ENCODE measurements around the gene OPRL1. TPM values are rescaled to one million over a fixed set of nuclear protein-coding genes. Genes with fewer than 3 reads are reported as not detected.

The OPRL1 gene
- total RNA-seq, 4 donors from 2014 or later: 0.14 to 0.32 TPM; not detected in 2

GRCh38 chr20:64069614-64070243, 10.2 kb upstream of the OPRL1 start:
- TF ChIP-seq POLR2AphosphoS5 (IDR thresholded peaks at IDR 0.05) (no peak), EP300 (IDR thresholded peaks at IDR 0.05; ENCODE audit: low read depth) (no peak), POLR2A (IDR thresholded peaks at IDR 0.05) (no peak)
- TF ChIP-seq, protein P1, sequence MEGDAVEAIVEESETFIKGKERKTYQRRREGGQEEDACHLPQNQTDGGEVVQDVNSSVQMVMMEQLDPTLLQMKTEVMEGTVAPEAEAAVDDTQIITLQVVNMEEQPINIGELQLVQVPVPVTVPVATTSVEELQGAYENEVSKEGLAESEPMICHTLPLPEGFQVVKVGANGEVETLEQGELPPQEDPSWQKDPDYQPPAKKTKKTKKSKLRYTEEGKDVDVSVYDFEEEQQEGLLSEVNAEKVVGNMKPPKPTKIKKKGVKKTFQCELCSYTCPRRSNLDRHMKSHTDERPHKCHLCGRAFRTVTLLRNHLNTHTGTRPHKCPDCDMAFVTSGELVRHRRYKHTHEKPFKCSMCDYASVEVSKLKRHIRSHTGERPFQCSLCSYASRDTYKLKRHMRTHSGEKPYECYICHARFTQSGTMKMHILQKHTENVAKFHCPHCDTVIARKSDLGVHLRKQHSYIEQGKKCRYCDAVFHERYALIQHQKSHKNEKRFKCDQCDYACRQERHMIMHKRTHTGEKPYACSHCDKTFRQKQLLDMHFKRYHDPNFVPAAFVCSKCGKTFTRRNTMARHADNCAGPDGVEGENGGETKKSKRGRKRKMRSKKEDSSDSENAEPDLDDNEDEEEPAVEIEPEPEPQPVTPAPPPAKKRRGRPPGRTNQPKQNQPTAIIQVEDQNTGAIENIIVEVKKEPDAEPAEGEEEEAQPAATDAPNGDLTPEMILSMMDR (IDR thresholded peaks at IDR 0.05): peak; percentile 58 to 66 (median 61)
- no peak overlapping the region for H3K4me3 ChIP-seq
- H3K9me3 ChIP-seq: no peaks in the 10 kb centered on the region
- in situ Hi-C loops (cut with MboI; ENCODE audit: low pct_ligation_motif_present in 1 of 4, low pct_unique_long_range_greater_than_20kb in 1 of 4, low sequenced_read_pairs in 3 of 4) (no loop called here), intact Hi-C loops (cut with DNase I; ENCODE audit: low total_unique reads) (no loop called here)
- H3K27me3 ChIP-seq: no peaks in the 10 kb centered on the region
- no peaks in the 10 kb centered on the region for H3K36me3 ChIP-seq
- DNase-seq: no peak
- H3K27ac ChIP-seq: no peak overlapping the region
- WGBS, 2 donors (ENCODE audit: low coverage in 1 of 2): 67% methylated on average over 14 of the region's 14 CpGs; no CpG with 5 or more reads in 1 of the 2 donors
- peaks cover 0 to 4% (median under 1%) of the 10 kb centered on the region in 4 donors for H3K4me1 ChIP-seq

DNA sequence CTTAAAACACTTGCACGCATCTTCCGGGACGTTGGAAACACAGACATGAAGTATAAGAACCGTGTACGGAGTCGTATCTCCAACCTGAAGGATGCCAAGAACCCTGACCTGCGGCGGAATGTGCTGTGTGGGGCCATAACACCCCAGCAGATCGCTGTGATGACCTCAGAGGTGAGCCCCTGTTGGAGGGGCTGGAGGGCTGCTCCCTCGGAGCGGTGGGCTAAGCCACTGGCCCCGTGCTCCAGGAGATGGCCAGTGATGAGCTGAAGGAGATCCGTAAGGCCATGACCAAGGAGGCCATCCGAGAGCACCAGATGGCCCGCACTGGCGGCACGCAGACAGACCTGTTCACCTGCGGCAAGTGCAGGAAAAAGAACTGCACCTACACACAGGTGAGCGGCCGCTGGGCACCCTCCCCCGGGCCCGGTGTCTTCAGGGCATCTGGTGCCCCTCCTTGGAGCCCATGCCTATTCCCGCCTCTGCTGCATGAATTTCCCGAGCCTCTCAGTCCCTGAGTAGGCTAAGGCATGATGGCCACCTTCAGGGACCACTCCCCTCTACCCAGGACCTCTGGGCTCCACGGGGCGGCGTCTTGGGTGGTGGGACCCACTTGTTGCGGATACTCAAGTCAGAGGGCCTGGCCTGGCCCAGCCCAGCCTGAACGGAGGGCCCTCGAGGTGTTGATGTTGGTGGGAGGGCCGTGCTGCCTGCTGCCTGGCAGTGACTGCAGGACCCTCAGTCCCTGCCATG, 9.5 kb upstream of the OPRL1 start:
- in situ Hi-C loops (cut with MboI; ENCODE audit: low pct_ligation_motif_present in 1 of 4, low pct_unique_long_range_greater_than_20kb in 1 of 4, low sequenced_read_pairs in 3 of 4) (no loop called here), intact Hi-C loops (cut with DNase I; ENCODE audit: low total_unique reads) (no loop called here)
- Histone ChIP-seq H3K27me3 (no peaks in the 10 kb centered on the region), H3K4me3 (no peak overlapping the region), H3K27ac (no peak overlapping the region), H3K36me3 (no peaks in the 10 kb centered on the region), H3K9me3 (no peaks in the 10 kb centered on the region), H3K4me1 (no peaks in the 10 kb centered on the region)
- no peak for DNase-seq
- no peak for TF ChIP-seq POLR2AphosphoS5 (IDR thresholded peaks at IDR 0.05)
- TF ChIP-seq, protein P1 (IDR thresholded peaks at IDR 0.05): no peak
- TF ChIP-seq EP300 (IDR thresholded peaks at IDR 0.05; ENCODE audit: low read depth): no peak
- TF ChIP-seq POLR2A (IDR thresholded peaks at IDR 0.05): no peak
- WGBS, 2 donors (ENCODE audit: low coverage in 1 of 2): 89% methylated on average over 31 of the region's 31 CpGs; no CpG with 5 or more reads in 1 of the 2 donors

- WGBS, 2 donors (ENCODE audit: low coverage in 1 of 2): 80 to 95% methylated on average over 9 to 29 of the region's 30 CpGs
- TF ChIP-seq EP300 (IDR thresholded peaks at IDR 0.05; ENCODE audit: low read depth) (no peak), POLR2AphosphoS5 (IDR thresholded peaks at IDR 0.05) (no peak), POLR2A (IDR thresholded peaks at IDR 0.05) (no peak)
- TF ChIP-seq, protein P1 (IDR thresholded peaks at IDR 0.05): no peak
- intact Hi-C loops (cut with DNase I; ENCODE audit: low total_unique reads): no loop called here
These were observed 8.2 kb upstream of the OPRL1 start for GRCh38 chr20:64071341-64072332.

More at GRCh38 chr20:64071341-64072332, 8.2 kb upstream of the OPRL1 start:
- no peak for DNase-seq
- in situ Hi-C loops (cut with MboI; ENCODE audit: low pct_ligation_motif_present in 1 of 4, low pct_unique_long_range_greater_than_20kb in 1 of 4, low sequenced_read_pairs in 3 of 4): no loop called here
- Histone ChIP-seq H3K4me3 (no peak overlapping the region), H3K9me3 (no peaks in the 10 kb centered on the region), H3K4me1 (no peaks in the 10 kb centered on the region), H3K36me3 (no peaks in the 10 kb centered on the region), H3K27ac (no peak overlapping the region), H3K27me3 (no peaks in the 10 kb centered on the region)
